ENCODE results near the gene IL1A. TPM values are rescaled to one million over a fixed set of nuclear protein-coding genes. Genes with fewer than 3 reads are reported as not detected.

IL1A gene
- total and polyA plus RNA-seq, 9 donors: 0.07 to 0.69 (median 0.12) TPM; not detected in 4

- 79 to 87% (median 84%) methylated on average over 4 of the region's 4 CpGs for WGBS, 3 donors
- H3K27me3 ChIP-seq: no peaks in the 10 kb centered on the region
- H3K27ac ChIP-seq: no peak overlapping the region
- H3K4me1 ChIP-seq (ENCODE audit: insufficient read depth): no peaks in the 10 kb centered on the region
- intact Hi-C loops (cut with DNase I): no loop called here
- no peaks in the 10 kb centered on the region for H3K9me3 ChIP-seq
- no peak overlapping the region for H3K4me3 ChIP-seq
- H3K36me3 ChIP-seq: no peaks in the 10 kb centered on the region
- DNase-seq: no peak
- no peak for TF ChIP-seq POLR2A (IDR thresholded peaks at IDR 0.05)
- no peak for TF ChIP-seq EP300 (IDR thresholded peaks at IDR 0.05)
These were observed 16.7 kb upstream of the IL1A start for GRCh38 chr2:112800881-112801583.

- Histone ChIP-seq H3K27me3 (no peaks in the 10 kb centered on the region), H3K36me3 (no peaks in the 10 kb centered on the region), H3K4me1 (ENCODE audit: insufficient read depth) (no peaks in the 10 kb centered on the region), H3K27ac (no peak overlapping the region), H3K9me3 (no peaks in the 10 kb centered on the region), H3K4me3 (no peak overlapping the region)
- no peak for DNase-seq
- 62 to 81% (median 78%) methylated on average over 8 of the region's 8 CpGs for WGBS, 3 donors
- no peak for TF ChIP-seq EP300 (IDR thresholded peaks at IDR 0.05)
- intact Hi-C loops (cut with DNase I): no loop called here
These were observed 15.0 kb upstream of the IL1A start for GRCh38 chr2:112798979-112799975.

- intact Hi-C loops (cut with DNase I): no loop called here
- no peak for DNase-seq
- TF ChIP-seq POLR2A (IDR thresholded peaks at IDR 0.05): no peak
- no peak for TF ChIP-seq EP300 (IDR thresholded peaks at IDR 0.05)
- TF ChIP-seq CTCF (IDR thresholded peaks at IDR 0.05): no peak
- 0% methylated on average over 1 of the region's 1 CpG for WGBS, 3 donors
- no peaks in the 10 kb centered on the region for H3K4me1 ChIP-seq (ENCODE audit: insufficient read depth)
- H3K27me3 ChIP-seq: no peaks in the 10 kb centered on the region
- H3K27ac ChIP-seq: no peak overlapping the region
- no peaks in the 10 kb centered on the region for H3K9me3 ChIP-seq
- H3K36me3 ChIP-seq: no peaks in the 10 kb centered on the region
- no peak overlapping the region for H3K4me3 ChIP-seq
These were observed 12.2 kb upstream of the IL1A start for GRCh38 chr2:112796486-112796885.

- no peaks in the 10 kb centered on the region for H3K4me1 ChIP-seq (ENCODE audit: insufficient read depth)
- intact Hi-C loops (cut with DNase I): no loop called here
- H3K36me3 ChIP-seq: no peaks in the 10 kb centered on the region
- no peak for TF ChIP-seq EP300 (IDR thresholded peaks at IDR 0.05)
- no peak for TF ChIP-seq POLR2A (IDR thresholded peaks at IDR 0.05)
- TF ChIP-seq CTCF (IDR thresholded peaks at IDR 0.05): no peak
- no peak overlapping the region for H3K27ac ChIP-seq
- H3K9me3 ChIP-seq: no peaks in the 10 kb centered on the region
- WGBS, 3 donors: 66 to 89% (median 72%) methylated on average over 1 of the region's 1 CpG
- no peak overlapping the region for H3K4me3 ChIP-seq
- no peaks in the 10 kb centered on the region for H3K27me3 ChIP-seq
- DNase-seq: no peak
These were observed 11.5 kb upstream of the IL1A start for GRCh38 chr2:112795774-112796173.

- no peak for DNase-seq
These were observed 10.5 kb upstream of the IL1A start for GRCh38 chr2:112794841-112795240.

More at GRCh38 chr2:112794841-112795240, 10.5 kb upstream of the IL1A start:
- intact Hi-C loops (cut with DNase I): no loop called here
- H3K9me3 ChIP-seq: no peaks in the 10 kb centered on the region
- TF ChIP-seq POLR2A (IDR thresholded peaks at IDR 0.05): no peak
- no peak for TF ChIP-seq EP300 (IDR thresholded peaks at IDR 0.05)
- H3K27me3 ChIP-seq: no peaks in the 10 kb centered on the region
- H3K27ac ChIP-seq: no peak overlapping the region
- WGBS, 3 donors: 28 to 38% (median 33%) methylated on average over 3 of the region's 3 CpGs
- H3K36me3 ChIP-seq: no peaks in the 10 kb centered on the region
- no peaks in the 10 kb centered on the region for H3K4me1 ChIP-seq (ENCODE audit: insufficient read depth)
- H3K4me3 ChIP-seq: no peak overlapping the region
